SHP77 (cell line): ENCODE results near the gene USP17L11.
"Not testable (repeated sequence)": the region's sequence is repeated elsewhere in the genome, so short reads cannot be mapped to it uniquely, and the experiment has no call there.

Source experiments
- DNase-seq, 2 experiments: peaks; one replicate each; lab custom pipeline; 2025; lab: John Stamatoyannopoulos, UW

The USP17L11 gene, protein sequence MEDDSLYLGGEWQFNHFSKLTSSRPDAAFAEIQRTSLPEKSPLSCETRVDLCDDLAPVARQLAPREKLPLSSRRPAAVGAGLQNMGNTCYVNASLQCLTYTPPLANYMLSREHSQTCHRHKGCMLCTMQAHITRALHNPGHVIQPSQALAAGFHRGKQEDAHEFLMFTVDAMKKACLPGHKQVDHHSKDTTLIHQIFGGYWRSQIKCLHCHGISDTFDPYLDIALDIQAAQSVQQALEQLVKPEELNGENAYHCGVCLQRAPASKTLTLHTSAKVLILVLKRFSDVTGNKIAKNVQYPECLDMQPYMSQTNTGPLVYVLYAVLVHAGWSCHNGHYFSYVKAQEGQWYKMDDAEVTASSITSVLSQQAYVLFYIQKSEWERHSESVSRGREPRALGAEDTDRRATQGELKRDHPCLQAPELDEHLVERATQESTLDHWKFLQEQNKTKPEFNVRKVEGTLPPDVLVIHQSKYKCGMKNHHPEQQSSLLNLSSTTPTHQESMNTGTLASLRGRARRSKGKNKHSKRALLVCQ

DNA sequence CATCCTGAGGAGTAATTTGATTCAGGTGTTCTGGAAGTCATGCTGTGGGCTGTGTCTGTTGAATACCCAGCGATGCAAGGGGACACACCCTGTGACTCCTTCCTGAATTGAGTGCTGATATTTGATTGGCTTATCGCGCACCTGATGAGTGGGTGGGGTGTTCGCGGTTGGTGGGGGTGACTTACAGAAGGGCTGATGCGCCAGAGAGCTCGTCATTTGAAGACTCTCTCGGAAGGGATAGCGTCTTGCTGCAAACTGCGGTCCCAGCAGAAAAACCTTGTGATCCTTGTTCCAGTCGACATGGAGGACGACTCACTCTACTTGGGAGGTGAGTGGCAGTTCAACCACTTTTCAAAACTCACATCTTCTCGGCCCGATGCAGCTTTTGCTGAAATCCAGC is at the start of gene USP17L11:
Gene USP17L11 (plus strand): TSS at position 301 of the 400 bp plus-strand sequence. CDS start 0 bp downstream, at position 301.
- DNase-seq, result not testable (repeated sequence)

DNA sequence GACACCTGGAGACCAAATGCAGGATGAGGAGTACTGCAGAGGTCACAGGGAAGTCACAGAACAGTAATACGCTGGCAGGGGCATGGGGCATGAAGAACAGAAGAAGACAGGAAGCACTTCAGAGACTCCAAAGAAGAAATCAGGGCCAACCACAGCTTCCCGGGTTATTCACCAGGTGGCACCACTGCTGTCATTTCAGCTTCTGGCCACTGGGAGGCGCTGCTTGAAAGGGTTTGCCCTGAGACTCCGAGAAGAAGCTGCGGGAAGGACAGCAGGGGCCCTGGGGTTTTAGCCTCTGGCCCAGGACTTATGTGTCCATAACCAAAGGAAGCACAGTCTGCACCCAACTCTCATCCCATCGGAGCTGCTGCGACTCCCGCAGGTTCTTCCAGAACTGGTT is 49.2 kb upstream of the USP17L11 start:
- DNase-seq, result not testable (repeated sequence)

DNA sequence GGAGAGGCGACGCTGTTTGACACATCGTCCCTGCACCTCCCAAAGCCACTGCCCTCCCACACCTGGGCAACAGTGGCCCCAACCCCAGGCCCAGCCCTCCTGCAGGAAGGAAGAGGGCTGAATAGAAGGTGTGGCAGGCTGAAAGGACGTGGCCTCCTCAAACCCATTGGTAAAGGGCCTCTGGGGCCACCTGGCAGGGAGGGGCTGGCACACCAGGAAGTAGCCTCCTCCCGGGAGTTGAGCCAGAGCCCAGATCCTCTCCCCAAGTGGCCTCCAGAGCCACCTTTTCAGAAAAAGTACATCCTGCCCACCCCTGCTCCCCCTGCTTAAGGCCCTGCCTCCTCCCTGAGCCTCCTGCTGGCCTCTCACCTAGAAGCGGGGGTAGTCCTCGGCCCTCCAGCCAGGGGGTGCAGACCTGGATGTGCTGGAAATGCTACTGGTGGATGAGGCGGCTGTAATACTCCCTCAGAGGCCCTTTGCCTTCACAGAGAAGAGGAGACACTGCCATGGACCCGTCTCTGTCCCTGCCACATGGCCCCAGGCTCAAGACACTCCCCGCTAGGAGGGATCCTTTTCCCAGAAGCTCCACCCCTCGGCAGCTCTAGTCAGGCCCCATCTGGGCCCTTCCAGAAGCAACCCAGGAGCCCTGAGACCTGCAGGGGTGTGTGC is 45.3 kb upstream of the USP17L11 start, which contains the start of gene FAM90A26:
Gene FAM90A26 (plus strand): TSS at position 619 of the 669 bp plus-strand sequence. CDS start 2,764 bp downstream, outside the sequence.
- not testable (repeated sequence) for DNase-seq

DNA sequence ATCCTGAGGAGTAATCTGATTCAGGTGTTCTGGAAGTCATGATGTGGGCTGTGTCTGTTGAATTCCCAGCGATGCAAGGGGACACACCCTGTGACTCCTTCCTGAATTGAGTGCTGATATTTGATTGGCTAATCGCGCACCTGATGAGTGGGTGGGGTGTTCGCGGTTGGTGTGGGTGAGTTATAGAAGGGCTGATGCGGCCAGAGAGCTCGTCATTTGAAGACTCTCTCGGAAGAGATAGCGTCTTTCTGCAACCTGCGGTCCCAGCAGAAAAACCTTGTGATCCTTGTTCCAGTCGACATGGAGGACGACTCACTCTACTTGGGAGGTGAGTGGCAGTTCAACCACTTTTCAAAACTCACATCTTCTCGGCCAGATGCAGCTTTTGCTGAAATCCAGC is 4.8 kb upstream of the USP17L11 start, which contains the start of gene USP17L10:
Gene USP17L10 (plus strand): TSS at position 301 of the 400 bp plus-strand sequence. CDS start 0 bp downstream, at position 301.
- not testable (repeated sequence) for DNase-seq

DNA sequence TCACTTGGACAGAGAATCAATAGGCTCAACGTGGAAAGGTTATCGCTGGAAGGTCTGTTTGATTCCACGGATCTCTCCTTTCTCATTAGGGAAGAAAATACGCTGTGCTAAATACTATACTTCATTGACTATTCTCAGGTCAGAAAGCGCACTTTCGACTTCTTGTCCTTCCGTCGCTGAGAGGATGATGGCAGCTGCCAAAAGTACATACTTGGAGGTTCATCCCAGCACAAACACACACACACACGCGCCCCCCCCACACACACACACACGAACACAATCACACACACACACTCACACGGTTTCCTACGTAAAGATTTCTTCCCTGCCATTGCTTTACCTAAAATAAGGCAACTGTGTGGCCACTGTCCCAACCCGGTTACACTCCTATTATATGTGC is 504 bp upstream of the USP17L11 start:
- not testable (repeated sequence) for DNase-seq

DNA sequence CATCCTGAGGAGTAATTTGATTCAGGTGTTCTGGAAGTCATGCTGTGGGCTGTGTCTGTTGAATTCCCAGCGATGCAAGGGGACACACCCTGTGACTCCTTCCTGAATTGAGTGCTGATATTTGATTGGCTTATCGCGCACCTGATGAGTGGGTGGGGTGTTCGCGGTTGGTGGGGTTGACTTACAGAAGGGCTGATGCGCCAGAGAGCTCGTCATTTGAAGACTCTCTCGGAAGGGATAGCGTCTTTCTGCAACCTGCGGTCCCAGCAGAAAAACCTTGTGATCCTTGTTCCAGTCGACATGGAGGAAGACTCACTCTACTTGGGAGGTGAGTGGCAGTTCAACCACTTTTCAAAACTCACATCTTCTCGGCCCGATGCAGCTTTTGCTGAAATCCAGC is 4.6 kb downstream of the USP17L11 start, which contains the start of gene USP17L12:
Gene USP17L12 (plus strand): TSS at position 301 of the 400 bp plus-strand sequence. CDS start 0 bp downstream, at position 301.
- not testable (repeated sequence) for DNase-seq

DNA sequence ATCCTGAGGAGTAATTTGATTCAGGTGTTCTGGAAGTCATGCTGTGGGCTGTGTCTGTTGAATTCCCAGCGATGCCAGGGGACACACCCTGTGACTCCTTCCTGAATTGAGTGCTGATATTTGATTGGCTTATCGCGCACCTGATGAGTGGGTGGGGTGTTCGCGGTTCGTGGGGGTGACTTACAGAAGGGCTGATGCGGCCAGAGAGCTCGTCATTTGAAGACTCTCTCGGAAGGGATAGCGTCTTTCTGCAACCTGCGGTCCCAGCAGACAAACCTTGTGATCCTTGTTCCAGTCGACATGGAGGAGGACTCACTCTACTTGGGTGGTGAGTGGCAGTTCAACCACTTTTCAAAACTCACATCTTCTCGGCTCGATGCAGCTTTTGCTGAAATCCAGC is 9.4 kb downstream of the USP17L11 start, which contains the start of gene USP17L13:
Gene USP17L13 (plus strand): TSS at position 301 of the 400 bp plus-strand sequence. CDS start 0 bp downstream, at position 301.
- not testable (repeated sequence) for DNase-seq

DNA sequence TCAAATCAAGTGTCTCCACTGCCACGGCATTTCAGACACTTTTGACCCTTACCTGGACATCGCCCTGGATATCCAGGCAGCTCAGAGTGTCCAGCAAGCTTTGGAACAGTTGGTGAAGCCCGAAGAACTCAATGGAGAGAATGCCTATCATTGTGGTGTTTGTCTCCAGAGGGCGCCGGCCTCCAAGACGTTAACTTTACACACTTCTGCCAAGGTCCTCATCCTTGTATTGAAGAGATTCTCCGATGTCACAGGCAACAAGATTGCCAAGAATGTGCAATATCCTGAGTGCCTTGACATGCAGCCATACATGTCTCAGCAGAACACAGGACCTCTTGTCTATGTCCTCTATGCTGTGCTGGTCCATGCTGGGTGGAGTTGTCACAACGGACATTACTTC is 15.0 kb downstream of the USP17L11 start:
- not testable (repeated sequence) for DNase-seq

DNA sequence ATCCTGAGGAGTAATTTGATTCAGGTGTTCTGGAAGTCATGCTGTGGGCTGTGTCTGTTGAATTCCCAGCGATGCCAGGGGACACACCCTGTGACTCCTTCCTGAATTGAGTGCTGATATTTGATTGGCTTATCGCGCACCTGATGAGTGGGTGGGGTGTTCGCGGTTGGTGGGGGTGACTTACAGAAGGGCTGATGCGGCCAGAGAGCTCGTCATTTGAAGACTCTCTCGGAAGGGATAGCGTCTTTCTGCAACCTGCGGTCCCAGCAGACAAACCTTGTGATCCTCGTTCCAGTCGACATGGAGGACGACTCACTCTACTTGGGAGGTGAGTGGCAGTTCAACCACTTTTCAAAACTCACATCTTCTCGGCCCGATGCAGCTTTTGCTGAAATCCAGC is 18.9 kb downstream of the USP17L11 start, which contains the start of gene USP17L15:
Gene USP17L15 (plus strand): TSS at position 301 of the 400 bp plus-strand sequence. CDS start 0 bp downstream, at position 301.
- not testable (repeated sequence) for DNase-seq

DNA sequence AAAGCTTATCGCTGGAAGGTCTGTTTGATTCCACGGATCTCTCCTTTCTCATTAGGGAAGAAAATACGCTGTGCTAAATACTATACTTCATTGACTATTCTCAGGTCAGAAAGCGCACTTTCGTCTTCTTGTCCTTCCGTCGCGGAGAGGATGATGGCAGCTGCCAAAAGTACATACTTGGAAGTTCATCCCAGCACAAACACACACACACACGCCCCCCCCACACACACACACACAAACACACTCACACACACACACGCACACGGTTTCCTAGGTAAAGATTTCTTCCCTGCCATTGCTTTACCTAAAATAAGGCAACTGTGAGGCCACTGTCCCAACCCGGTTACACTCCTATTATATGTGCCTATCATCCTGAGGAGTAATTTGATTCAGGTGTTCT is 23.3 kb downstream of the USP17L11 start:
- DNase-seq, result not testable (repeated sequence)

DNA sequence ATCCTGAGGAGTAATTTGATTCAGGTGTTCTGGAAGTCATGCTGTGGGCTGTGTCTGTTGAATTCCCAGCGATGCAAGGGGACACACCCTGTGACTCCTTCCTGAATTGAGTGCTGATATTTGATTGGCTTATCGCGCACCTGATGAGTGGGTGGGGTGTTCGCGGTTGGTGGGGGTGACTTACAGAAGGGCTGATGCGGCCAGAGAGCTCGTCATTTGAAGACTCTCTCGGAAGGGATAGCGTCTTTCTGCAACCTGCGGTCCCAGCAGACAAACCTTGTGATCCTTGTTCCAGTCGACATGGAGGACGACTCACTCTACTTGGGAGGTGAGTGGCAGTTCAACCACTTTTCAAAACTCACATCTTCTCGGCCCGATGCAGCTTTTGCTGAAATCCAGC is 28.4 kb downstream of the USP17L11 start, which contains the start of gene USP17L17:
Gene USP17L17 (plus strand): TSS at position 301 of the 400 bp plus-strand sequence. CDS start 0 bp downstream, at position 301.
- not testable (repeated sequence) for DNase-seq

DNA sequence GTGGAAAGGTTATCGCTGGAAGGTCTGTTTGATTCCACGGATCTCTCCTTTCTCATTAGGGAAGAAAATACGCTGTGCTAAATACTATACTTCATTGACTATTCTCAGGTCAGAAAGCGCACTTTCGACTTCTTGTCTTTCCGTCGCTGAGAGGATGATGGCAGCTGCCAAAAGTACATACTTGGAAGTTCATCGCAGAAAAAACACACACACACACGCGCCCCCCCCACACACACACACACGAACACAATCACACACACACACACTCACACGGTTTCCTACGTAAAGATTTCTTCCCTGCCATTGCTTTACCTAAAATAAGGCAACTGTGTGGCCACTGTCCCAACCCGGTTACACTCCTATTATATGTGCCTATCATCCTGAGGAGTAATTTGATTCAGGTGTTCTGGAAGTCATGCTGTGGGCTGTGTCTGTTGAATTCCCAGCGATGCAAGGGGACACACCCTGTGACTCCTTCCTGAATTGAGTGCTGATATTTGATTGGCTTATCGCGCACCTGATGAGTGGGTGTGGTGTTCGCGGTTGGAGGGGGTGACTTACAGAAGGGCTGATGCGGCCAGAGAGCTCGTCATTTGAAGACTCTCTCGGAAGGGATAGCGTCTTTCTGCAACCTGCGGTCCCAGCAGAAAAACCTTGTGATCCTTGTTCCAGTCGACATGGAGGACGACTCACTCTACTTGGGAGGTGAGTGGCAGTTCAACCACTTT is 32.9 kb downstream of the USP17L11 start, which contains the start of gene USP17L18:
Gene USP17L18 (plus strand): TSS at position 678 of the 728 bp plus-strand sequence. CDS start 0 bp downstream, at position 678.
- not testable (repeated sequence) for DNase-seq

DNA sequence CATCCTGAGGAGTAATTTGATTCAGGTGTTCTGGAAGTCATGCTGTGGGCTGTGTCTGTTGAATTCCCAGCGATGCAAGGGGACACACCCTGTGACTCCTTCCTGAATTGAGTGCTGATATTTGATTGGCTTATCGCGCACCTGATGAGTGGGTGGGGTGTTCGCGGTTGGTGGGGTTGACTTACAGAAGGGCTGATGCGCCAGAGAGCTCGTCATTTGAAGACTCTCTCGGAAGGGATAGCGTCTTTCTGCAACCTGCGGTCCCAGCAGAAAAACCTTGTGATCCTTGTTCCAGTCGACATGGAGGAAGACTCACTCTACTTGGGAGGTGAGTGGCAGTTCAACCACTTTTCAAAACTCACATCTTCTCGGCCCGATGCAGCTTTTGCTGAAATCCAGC is 37.9 kb downstream of the USP17L11 start, which contains the start of gene USP17L19:
Gene USP17L19 (plus strand): TSS at position 301 of the 400 bp plus-strand sequence. CDS start 0 bp downstream, at position 301.
- not testable (repeated sequence) for DNase-seq

DNA sequence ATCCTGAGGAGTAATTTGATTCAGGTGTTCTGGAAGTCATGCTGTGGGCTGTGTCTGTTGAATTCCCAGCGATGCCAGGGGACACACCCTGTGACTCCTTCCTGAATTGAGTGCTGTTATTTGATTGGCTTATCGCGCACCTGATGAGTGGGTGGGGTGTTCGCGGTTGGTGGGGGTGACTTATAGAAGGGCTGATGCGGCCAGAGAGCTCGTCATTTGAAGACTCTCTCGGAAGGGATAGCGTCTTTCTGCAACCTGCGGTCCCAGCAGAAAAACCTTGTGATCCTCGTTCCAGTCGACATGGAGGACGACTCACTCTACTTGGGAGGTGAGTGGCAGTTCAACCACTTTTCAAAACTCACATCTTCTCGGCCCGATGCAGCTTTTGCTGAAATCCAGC is 42.6 kb downstream of the USP17L11 start, which contains the start of gene USP17L20:
Gene USP17L20 (plus strand): TSS at position 301 of the 400 bp plus-strand sequence. CDS start 0 bp downstream, at position 301.
- DNase-seq, result not testable (repeated sequence)

DNA sequence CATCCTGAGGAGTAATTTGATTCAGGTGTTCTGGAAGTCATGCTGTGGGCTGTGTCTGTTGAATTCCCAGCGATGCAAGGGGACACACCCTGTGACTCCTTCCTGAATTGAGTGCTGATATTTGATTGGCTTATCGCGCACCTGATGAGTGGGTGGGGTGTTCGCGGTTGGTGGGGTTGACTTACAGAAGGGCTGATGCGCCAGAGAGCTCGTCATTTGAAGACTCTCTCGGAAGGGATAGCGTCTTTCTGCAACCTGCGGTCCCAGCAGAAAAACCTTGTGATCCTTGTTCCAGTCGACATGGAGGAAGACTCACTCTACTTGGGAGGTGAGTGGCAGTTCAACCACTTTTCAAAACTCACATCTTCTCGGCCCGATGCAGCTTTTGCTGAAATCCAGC is 47.4 kb downstream of the USP17L11 start, which contains the start of gene USP17L21:
Gene USP17L21 (plus strand): TSS at position 301 of the 400 bp plus-strand sequence. CDS start 0 bp downstream, at position 301.
- DNase-seq, result not testable (repeated sequence)
